ENCODE results near the gene ABCD3. TPM values are rescaled to one million over a fixed set of nuclear protein-coding genes. Genes with fewer than 3 reads are reported as not detected.

The ABCD3 gene
- total RNA-seq, 1 donor from 2014 or later: 65.7 TPM

DNA sequence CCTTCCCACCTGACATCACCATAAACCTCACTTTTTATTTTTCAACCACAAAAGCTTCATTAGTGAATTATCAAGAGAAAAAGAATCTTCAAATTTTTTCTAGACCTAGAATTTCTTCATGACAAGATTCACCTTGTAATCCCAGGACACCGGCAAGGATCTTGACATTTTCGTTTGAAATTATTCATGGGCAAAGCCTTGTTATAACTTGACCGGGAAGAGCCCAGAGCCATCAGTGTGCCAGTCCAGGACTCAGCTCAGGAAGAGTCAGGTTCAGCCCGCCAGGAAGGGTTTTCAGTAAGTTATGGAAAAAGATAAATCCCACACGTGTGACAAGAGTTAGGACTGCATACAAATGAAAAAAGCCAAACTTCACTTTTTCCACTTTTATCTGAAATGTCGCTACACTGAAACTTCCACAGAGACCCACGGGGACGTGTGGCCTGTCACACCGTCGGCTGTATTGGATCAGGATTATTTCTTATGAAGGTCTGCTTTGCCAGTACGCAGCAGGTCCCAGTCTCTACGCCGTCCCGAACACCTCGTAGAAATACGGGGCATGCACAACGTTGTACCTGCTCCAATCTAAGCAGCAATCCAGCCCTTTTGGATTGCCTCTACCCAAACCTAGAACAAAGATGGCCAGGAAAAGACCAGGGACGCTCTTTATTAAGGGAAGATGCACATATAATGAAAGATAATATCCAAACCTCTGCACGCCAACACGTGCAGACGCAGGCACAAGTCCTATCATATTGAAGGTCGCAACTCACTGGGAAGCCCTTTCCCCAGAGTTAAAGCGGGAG is 122.5 kb downstream of the ABCD3 start:
- ATAC-seq (no peak), DNase-seq (ENCODE audit: low spot score) (no peak)
- intact Hi-C loops (cut with DNase I): no loop called here

DNA sequence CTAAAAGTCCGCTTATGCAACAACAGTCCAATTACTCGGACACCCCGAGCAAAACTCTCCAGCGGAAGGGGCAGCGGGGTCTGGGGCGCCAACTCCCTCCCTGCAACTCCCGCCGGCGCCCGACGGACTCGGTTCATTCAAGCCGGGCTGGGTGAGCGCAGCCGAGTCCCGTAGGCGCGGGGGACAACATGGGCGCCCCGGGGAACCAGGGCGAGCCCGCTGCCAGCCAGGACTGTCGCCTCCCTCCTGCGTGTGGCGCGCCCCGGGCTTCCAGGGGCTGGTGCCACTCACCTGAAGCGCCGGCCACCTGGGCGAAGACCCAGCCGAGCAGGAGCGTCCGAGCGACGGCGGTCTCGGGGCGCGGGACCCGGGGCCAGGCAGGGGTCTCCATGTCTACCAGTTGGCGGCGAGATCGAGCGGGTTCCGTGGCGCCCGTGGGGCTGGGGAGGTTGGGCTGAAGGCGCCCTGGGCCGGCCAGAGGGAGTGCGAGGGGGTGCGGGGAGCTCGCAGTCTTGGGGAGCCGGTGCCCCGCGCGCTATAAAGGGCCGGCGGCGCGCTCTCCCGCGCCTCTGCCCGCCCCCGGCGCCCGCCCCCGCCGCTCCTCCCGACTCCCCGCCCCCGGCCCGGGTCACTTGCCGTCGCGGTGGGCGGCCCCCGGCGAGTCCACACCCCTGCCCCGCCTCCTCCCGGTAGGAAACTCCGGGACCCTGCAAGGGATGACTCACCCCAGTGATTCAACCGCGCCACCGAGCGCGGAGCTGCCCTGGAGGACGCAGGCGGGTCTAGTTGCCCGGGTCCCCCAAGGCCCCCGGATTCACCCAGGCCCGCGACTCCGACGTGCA is 123.3 kb downstream of the ABCD3 start, which contains the start of gene F3:
TSS of gene F3 (minus strand) at position 514 of the 842 bp plus-strand sequence. CDS start at position 391, 123 bp downstream.
- ATAC-seq: peak; percentile 93
- intact Hi-C loops (cut with DNase I): no loop called here

DNA sequence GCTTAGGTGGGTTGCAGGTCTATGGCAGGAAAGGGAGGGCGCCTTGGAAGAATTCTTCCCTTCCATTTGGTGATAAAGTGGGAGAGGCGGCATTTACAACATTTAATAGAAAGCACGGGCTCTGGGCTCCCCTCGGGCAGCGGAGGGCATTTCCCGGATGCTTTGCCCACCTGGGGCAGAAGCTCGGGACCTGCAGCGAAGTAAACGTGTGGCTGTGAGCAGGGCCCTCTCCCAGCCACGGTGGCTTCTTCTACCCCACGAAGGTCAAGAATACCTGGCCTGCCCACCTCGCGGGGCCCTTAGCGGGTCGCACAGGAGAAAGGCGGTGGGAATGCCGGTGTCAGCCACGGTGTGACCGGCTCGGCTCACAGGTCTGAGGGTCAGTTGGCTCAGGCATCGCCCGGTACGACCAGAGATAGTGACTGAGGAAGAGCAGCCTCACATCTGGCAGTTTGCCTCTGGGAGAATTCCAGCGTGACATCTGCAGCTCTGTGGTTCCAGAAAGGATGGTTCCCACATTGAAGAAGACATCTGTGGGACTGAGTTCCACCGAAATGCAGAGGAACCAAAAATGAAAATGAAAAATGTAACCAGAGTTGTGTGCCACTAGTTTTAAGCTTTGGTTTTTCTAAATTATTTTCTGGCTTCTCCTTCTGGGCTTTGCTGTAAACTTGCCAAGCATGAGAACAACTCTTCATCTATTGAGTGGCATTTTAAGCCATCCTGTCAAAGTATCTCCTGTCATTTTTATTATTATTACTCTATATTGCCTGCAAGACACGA is 124.1 kb downstream of the ABCD3 start:
- intact Hi-C loops (cut with DNase I): no loop called here
- DNase-seq (ENCODE audit: low spot score): peak; percentile 77
- peak; percentile 66 for ATAC-seq

More for the DNA sequence above, 123.3 kb downstream of the ABCD3 start, which contains the start of gene F3:
- peak; percentile 95 for DNase-seq (ENCODE audit: low spot score)

DNA sequence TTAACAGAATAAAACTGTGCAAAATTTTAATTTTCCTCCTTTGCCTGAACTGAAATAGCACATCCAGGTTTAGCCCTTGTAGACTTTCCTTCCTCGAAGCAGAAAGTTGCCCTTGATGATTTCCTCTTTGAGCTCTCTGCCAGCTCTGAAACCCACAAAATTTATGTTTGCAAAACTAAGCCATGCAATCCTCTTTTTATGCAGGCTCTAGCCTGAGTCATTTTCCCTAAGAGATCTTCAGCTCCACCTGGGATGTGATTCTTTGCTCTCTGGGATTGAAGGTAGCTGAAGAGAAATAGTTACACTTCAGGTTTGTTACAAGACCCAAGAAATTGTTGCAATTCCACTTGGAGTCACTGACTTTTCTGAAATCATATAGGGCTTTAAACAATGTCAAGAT is 124.8 kb downstream of the ABCD3 start:
- no peak for DNase-seq (ENCODE audit: low spot score)
- intact Hi-C loops (cut with DNase I): no loop called here

DNA sequence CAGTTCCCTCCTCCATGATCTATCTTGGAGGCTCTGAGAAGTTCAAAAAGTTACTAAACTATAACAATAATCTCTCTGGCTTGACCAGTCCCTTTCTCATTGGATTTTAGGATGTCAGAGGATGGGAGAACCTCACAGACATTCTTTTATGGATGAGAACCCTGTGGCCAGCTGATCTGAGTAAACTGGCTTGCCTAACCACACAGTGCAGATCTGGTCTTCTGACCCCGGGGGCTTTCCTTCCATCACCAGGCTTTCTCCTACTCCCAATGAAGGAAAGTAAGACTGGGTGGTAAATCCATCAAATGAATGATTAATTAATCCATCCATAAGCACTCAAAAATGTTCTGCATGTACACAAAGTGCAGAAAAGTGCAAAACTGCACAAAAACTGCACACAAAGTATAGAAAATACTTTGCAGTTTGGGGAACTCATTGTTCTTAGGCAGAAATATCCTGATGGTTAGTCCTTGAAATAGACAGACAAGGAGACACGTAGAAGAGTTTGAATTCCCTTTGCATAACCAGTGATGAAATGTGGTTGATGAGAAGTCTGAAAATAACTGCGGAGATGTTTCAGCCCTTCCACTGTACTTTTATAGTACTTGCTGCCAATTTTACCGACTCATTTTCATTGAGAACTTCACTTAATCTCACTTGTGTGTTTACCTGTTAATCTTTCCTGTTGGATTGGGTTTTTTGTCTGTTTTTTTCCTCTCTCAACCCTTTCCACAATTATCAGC is 125.9 kb downstream of the ABCD3 start:
- ATAC-seq (no peak), DNase-seq (ENCODE audit: low spot score) (no peak)
- intact Hi-C loops (cut with DNase I): no loop called here

More for the DNA sequence above, 124.8 kb downstream of the ABCD3 start:
- ATAC-seq: no peak

DNA sequence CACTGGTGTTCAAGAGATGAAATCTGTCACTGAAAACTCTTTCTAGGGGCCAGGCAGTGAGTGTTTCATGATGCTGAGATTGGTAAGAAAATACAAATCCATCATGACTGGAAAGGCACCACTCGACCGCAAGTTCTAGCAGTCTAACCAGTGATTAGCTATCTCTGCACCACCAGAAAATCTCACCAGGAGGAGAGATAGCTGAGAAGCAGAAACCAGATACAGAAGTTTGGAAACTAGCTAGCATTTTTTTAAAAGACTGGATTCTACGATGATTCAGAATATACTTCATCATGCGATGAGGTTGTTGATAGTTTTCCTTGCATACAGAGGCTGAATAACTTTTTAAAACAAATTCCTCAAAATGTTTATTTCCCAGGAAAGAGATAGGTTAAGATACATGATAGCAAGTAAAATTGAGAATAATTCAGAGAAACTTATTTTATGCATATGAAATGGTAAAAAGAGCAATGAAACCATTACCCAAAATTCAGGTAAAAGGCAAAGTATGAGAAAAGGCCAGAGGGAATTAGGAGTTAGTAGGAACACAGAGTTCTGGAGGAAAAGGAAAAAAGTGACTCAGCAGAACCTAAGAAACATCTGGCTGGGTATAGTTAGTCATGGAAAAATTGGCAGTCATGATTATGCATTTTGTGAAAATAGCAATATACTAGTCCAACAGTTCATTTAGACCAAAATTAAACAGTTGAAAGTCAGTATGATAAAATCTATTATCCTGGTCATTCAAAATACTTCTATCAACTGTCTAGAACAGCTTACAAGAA is 126.7 kb downstream of the ABCD3 start:
- intact Hi-C loops (cut with DNase I): no loop called here
- DNase-seq (ENCODE audit: low spot score) (no peak), ATAC-seq (peak; percentile 48)

DNA sequence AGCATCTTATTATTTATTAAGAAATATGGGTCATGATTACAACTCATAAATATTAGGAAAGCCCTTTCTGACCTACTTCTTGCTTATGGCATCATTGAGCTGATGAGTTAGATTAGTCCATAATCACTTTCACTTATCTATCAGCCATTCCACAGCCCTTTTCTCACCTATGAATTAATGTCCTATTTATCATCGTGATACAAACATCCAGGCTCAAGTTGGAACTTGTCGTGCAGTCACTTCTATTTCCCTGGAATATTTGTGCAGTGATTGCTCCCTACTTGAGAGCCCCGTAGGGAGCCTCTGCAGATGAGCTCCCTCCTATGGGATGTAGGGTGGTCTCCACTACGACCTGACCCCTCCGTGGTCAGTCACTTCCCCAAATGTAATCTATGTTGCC is 131.5 kb downstream of the ABCD3 start:
- DNase-seq (ENCODE audit: low spot score): no peak
- intact Hi-C loops (cut with DNase I): no loop called here
- ATAC-seq: no peak

DNA sequence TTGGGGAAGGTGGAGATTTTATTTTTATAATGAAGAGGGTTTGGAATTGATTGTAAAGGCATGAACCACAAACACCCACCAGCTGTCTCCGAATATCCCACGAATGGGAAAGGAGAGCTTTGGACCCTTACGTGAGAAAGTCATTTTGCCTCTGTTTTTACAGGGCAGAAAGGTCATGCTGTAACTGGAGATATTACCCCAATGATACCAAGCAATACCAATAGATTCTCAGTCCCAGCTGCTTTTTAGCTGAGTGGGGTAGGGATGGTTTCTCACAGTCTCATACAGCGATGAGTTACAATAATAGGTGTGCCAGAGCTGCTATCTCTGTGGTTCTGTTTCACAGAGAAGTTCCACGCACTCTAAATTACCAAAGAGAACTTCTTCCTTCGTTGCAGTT is 132.2 kb downstream of the ABCD3 start:
- intact Hi-C loops (cut with DNase I): no loop called here
- ATAC-seq: no peak
- DNase-seq (ENCODE audit: low spot score): no peak

DNA sequence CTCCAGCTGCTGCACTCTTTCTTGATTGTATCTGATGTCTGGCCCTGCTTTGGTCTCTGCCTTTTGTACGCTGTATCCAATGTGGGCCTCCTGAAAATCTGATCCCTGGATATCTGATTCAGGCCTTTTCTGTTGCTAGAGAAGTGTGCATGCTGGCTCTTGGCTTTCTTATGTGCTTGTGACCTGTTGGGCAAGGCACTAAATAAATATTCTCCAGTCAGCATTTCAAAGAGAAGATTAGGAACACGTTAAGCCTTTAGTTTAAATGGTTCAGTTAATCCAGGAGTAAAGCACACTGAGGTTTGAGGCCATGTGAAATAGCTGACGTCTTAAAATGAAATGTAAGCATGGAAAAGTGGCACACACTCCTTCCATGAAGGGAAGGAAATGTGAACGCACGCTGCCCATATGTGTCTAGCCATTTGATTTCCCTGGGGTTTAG is 132.6 kb downstream of the ABCD3 start:
- intact Hi-C loops (cut with DNase I): no loop called here
- DNase-seq (ENCODE audit: low spot score): no peak
- no peak for ATAC-seq

DNA sequence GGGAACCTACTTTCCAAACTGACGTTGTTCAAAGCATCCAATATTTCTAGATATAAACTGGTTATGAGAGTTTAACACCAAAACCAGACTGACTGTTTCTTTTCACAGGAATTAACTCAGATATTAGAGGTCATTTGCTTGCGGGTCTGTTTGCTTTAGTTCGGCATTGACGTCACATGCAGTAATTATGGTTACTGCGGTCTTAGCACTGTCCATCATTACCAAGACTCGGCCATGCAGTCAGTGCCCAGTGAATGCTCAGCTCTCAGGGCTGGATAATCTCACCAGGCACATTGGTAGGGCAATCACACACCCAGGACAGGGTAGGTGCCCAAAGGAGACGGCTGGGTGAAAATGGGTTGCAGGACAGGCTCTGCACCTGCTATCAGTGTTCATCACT is 133.3 kb downstream of the ABCD3 start:
- DNase-seq (ENCODE audit: low spot score): no peak
- no peak for ATAC-seq
- intact Hi-C loops (cut with DNase I): no loop called here

DNA sequence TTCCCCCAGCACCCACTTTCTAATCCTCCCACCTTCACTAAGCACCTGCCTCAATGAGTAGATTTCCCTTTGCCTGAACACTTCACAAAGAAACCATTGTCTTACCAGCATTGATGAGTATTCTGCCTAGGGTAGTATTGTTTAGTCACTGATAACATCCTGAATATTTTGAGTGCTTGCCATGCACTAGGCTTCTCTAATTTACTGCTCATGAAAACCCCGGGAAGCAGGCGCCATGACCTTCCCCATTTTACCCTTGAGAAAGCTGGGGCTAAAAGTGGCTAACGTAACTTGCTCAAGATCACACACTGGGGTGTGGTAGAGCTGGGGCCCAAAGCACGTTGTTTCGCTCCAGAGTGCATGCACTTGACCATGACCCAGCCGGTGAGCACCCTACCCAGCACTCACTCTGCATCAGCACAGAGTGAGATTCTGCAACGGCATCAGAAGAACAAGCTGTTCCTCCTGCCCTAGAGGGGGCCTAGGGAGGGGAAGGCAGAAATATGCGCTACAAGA is 133.9 kb downstream of the ABCD3 start:
- peak; percentile 80 for ATAC-seq

DNA sequence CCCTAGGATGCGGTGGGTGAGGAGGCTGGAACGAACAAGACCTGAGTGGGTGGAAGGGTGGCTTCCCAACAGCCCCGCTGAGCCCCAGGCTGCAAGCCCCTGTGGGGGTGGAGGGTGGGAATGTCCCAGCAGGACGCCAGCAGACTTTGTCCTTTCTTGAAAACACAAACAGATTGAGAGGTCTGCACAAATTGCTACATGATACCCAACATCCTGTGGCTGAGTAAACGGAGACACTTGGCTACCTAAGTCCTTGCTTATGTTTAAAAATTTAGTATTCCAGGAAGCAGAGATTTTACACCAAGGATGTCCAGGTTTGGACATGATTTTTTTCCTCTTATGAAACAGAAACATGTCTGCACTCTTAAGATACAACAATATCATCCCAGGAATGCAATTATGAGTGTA is 135.1 kb downstream of the ABCD3 start:
- intact Hi-C loops (cut with DNase I): no loop called here
- no peak for DNase-seq (ENCODE audit: low spot score)
- peak; percentile 22 for ATAC-seq

More for the DNA sequence above, 133.9 kb downstream of the ABCD3 start:
- intact Hi-C loops (cut with DNase I): no loop called here
- DNase-seq (ENCODE audit: low spot score): no peak

DNA sequence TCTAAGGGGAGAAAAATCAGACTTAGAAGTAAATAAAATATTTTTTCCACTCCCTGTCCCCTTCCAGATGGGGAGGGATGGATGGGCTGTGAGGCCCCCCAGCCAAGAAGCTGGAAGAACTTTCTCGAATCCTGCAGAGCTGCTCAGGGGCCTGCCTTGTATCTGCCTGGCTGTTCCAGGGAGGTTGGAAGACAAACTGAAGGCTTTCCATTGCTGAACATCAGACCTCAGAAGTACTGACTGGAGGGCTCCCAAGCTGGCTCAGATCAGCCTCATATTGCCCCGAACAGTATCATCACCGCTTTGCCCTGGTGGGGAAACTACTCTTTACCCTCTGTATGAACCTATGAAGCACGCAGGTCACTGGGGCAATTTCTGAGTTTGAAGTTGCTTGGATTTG is 135.7 kb downstream of the ABCD3 start:
- ATAC-seq (no peak), DNase-seq (ENCODE audit: low spot score) (no peak)
- intact Hi-C loops (cut with DNase I): no loop called here

DNA sequence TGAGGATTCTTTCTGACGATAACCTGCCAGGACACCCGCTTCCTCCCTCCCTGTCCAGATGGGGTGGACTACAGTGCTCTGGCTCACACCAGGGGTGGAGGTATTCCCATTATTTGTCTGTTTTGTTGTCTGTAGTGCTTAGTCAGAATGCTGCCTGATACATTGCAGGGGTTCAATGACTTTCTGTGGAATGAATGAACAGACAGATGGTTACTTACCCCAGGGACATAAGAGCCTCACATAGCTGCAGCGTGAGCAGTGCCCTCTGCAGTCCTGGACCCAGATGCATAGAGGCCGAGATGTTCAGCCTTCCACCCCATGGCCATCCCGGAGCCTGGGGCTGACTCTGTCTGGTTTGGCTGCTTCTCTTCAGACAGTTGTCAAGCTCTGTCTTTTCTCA is 136.4 kb downstream of the ABCD3 start:
- ATAC-seq (no peak), DNase-seq (ENCODE audit: low spot score) (no peak)
- intact Hi-C loops (cut with DNase I): no loop called here

DNA sequence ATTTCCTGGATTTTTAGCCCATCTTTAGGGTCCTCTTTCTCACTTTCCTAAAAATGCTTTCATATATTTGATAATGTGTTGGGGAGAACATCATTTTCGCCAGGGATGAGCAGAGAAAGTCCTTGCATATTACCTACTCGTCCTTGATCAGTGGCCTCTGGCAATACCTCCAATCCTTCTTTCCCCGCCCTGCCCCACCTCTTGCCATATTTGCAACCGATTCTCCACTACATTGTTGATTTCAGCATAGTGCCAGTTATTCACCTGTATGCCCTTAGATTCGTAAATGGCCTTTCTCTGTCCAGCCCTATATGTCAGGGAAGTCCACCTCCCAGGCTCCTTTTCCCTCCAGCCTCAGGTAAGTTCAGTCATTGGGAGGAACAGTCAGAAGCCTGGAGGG is 136.9 kb downstream of the ABCD3 start:
- ATAC-seq: no peak
- intact Hi-C loops (cut with DNase I): no loop called here

DNA sequence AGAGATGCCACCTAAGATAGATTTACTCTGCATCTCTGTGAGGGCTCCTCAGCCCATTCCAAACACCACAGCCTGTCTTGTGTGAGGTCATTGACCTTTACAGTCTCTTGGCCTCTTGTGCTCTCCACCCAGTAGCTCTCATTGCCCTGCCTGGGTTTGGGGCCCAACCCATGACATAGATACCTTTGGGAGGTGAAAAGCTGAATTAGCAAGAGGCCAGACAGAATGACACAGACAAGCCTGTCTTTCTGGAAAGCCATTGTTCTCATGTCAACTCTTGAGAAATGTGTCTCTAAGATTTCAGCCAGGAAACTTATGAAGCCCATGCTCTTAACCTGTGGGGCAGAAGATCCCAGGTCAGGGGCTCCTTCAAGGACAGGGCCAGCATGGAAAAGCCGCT is 141.7 kb downstream of the ABCD3 start:
- no peak for ATAC-seq
- intact Hi-C loops (cut with DNase I): no loop called here
- DNase-seq (ENCODE audit: low spot score): no peak

More for the DNA sequence above, 136.9 kb downstream of the ABCD3 start:
- no peak for DNase-seq (ENCODE audit: low spot score)

DNA sequence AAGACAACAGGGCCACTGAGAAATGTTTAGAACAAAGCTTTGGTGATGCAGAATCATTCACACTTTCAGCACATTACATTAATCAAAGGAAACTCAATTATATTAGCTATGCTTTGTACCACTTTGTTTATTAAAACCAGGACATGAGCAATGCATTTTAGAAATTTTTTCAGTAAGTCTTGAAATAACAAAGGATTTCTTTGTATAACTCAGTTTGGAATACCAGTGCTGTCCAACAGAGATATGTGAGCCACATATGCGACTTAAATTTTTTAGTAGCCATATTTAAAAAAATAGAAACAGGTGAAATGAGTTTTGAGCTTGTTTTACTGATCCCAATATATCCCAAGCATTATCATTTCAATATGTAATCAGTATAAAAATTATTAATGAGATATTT is 142.1 kb downstream of the ABCD3 start:
- ATAC-seq: no peak
- no peak for DNase-seq (ENCODE audit: low spot score)

More for the DNA sequence above, 142.1 kb downstream of the ABCD3 start:
- intact Hi-C loops (cut with DNase I): no loop called here
